OCI-LY1 (cell line): ENCODE data around the gene PTX4.

Experiments used
- H2AFZ ChIP-seq: fragments of 200-600 bp; sonication (generic), shearing (Covaris generic); 2 replicates; pipeline ENCODE4 v1.6.0; 2014; ENCODE audit warnings: antibody characterized with exemption, mild to moderate bottlenecking, low read length
- H3F3A ChIP-seq: fragments of 200-600 bp; sonication (generic), shearing (Covaris generic); 2 replicates; pipeline ENCODE4 v1.6.0; 2014; ENCODE audit warnings: mild to moderate bottlenecking, antibody characterized with exemption, low read length, moderate library complexity; ENCODE audit not compliant: insufficient read depth
- H3K27ac ChIP-seq: fragments of 200-600 bp; sonication (generic); 2 replicates; pipeline ENCODE4 v1.5.1; 2014; ENCODE audit warnings: low read length, mixed run types, mild to moderate bottlenecking, low read depth; ENCODE audit not compliant: poor library complexity, severe bottlenecking
- H3K27me3 ChIP-seq: fragments of 200-600 bp; sonication (generic); 2 replicates; pipeline ENCODE4 v1.6.0; 2014; ENCODE audit warnings: antibody characterized with exemption, mild to moderate bottlenecking, low read length, moderate library complexity; ENCODE audit not compliant: insufficient read depth
- H3K36me3 ChIP-seq: fragments of 200-600 bp; sonication (generic); 2 replicates; pipeline ENCODE4 v1.6.1; 2014; ENCODE audit warnings: mild to moderate bottlenecking, antibody characterized with exemption, low read length, moderate library complexity, mixed read lengths; ENCODE audit not compliant: insufficient read depth
- H3K4me1 ChIP-seq: fragments of 200-600 bp; sonication (generic); 2 replicates; pipeline ENCODE4 v1.5.1; 2014; ENCODE audit warnings: mild to moderate bottlenecking, low read length, moderate library complexity; ENCODE audit not compliant: insufficient read depth, severe bottlenecking
- H3K4me2 ChIP-seq: fragments of 200-600 bp; sonication (generic), shearing (Covaris generic); 2 replicates; pipeline ENCODE4 v1.6.1; 2014; ENCODE audit warnings: low read length
- H3K4me3 ChIP-seq: fragments of 200-600 bp; sonication (generic); 2 replicates; pipeline ENCODE4 v1.5.1; 2014; ENCODE audit warnings: low read length, low read depth, mild to moderate bottlenecking, mixed read lengths; ENCODE audit not compliant: poor library complexity, severe bottlenecking
- H3K79me2 ChIP-seq: fragments of 200-600 bp; shearing (Covaris generic); 2 replicates; pipeline ENCODE4 v1.6.1; 2016; ENCODE audit warnings: mixed run types, low read length, mixed read lengths; ENCODE audit not compliant: insufficient read depth
- H3K9ac ChIP-seq: fragments of 200-600 bp; sonication (generic), shearing (Covaris generic); 2 replicates; pipeline ENCODE4 v1.6.1; 2014; ENCODE audit warnings: mild to moderate bottlenecking, low read length, mixed read lengths
- H3K9me2 ChIP-seq: fragments of 200-600 bp; sonication (generic), shearing (Covaris generic); 2 replicates; pipeline ENCODE4 v1.6.1; 2014; ENCODE audit warnings: low read depth, mild to moderate bottlenecking, low read length, mixed read lengths
- H3K9me3 ChIP-seq: fragments of 200-600 bp; shearing (Covaris generic); 2 replicates; pipeline ENCODE4 v1.6.1; 2014; ENCODE audit warnings: low read length, mixed read lengths
- H4K20me1 ChIP-seq: fragments of 200-600 bp; sonication (generic), shearing (Covaris generic); 2 replicates; pipeline ENCODE4 v1.6.0; 2016; ENCODE audit warnings: mild to moderate bottlenecking, low read length; ENCODE audit not compliant: insufficient read depth
- EZH2 ChIP-seq: fragments of 200-600 bp; sonication (generic), shearing (Covaris generic); IDR thresholded peaks from 2 replicates; pipeline ENCODE4 v1.8.0; 2017; ENCODE audit warnings: borderline replicate concordance, mixed run types, mild to moderate bottlenecking, antibody characterized with exemption, low read length, moderate library complexity, mixed read lengths
- TF ChIP-seq, protein P1 (sequence below): fragments of 200-600 bp; sonication (generic), shearing (Covaris generic); IDR thresholded peaks from 2 replicates; pipeline ENCODE4 v1.5.1; 2017; ENCODE audit warnings: mild to moderate bottlenecking, antibody characterized with exemption, low read length, moderate library complexity, mixed read lengths

Gene PTX4

GRCh38 chr16:1443980-1444729 is 44.6 kb downstream of the PTX4 start, which contains the start of gene CCDC154:
TSS of gene CCDC154 (minus strand) at chr16:1444556. CDS start at chr16:1444322, 234 bp downstream.
- Histone ChIP-seq H3K79me2 (no peaks in the 10 kb centered on the region), H3K27me3 (peaks cover 16% of the 10 kb centered on the region), H3K4me3 (no peak within 1 kb of the TSS), H3K4me1 (peaks cover 4% of the 10 kb centered on the region), H4K20me1 (no peaks in the 10 kb centered on the region), H3K4me2 (no peak within 1 kb of the TSS), H3K9me2 (no peaks in the 10 kb centered on the region), H3K9ac (no peak within 1 kb of the TSS), H3F3A (no peaks in the 10 kb centered on the region), H3K9me3 (no peaks in the 10 kb centered on the region), H3K36me3 (peaks cover 14% of the 10 kb centered on the region), H3K27ac (no peak within 1 kb of the TSS), H2AFZ (no peak within 1 kb of the TSS)
- TF ChIP-seq EZH2, result no peak
- TF ChIP-seq, protein P1, sequence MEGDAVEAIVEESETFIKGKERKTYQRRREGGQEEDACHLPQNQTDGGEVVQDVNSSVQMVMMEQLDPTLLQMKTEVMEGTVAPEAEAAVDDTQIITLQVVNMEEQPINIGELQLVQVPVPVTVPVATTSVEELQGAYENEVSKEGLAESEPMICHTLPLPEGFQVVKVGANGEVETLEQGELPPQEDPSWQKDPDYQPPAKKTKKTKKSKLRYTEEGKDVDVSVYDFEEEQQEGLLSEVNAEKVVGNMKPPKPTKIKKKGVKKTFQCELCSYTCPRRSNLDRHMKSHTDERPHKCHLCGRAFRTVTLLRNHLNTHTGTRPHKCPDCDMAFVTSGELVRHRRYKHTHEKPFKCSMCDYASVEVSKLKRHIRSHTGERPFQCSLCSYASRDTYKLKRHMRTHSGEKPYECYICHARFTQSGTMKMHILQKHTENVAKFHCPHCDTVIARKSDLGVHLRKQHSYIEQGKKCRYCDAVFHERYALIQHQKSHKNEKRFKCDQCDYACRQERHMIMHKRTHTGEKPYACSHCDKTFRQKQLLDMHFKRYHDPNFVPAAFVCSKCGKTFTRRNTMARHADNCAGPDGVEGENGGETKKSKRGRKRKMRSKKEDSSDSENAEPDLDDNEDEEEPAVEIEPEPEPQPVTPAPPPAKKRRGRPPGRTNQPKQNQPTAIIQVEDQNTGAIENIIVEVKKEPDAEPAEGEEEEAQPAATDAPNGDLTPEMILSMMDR, result no peak

- no peaks in the 10 kb centered on the region for H3K79me2 ChIP-seq
- no peaks in the 10 kb centered on the region for H3K9me2 ChIP-seq
- no peaks in the 10 kb centered on the region for H3F3A ChIP-seq
- no peaks in the 10 kb centered on the region for H4K20me1 ChIP-seq
- H3K27me3 ChIP-seq, result peaks cover 16% of the 10 kb centered on the region
- H3K9ac ChIP-seq, result no peak overlapping the region
- H3K4me3 ChIP-seq, result no peak overlapping the region
- no peak overlapping the region for H3K27ac ChIP-seq
- no peaks in the 10 kb centered on the region for H3K9me3 ChIP-seq
- H3K4me1 ChIP-seq, result peaks cover 4% of the 10 kb centered on the region
- H3K4me2 ChIP-seq, result no peak overlapping the region
- TF ChIP-seq EZH2, result no peak
- TF ChIP-seq, protein P1, result no peak
- H3K36me3 ChIP-seq, result peaks cover 14% of the 10 kb centered on the region
- H2AFZ ChIP-seq, result no peak overlapping the region
Measured at GRCh38 chr16:1443403-1443973, 45.3 kb downstream of the PTX4 start.

GRCh38 chr16:1442697-1443096 is 46.0 kb downstream of the PTX4 start:
- Histone ChIP-seq H3K9me3 (no peaks in the 10 kb centered on the region), H3K4me1 (peaks cover 4% of the 10 kb centered on the region), H3K27me3 (peaks cover 16% of the 10 kb centered on the region), H3F3A (no peaks in the 10 kb centered on the region), H2AFZ (no peak overlapping the region), H3K9me2 (no peaks in the 10 kb centered on the region), H3K79me2 (no peaks in the 10 kb centered on the region), H3K4me2 (no peak overlapping the region), H3K36me3 (peaks cover 9% of the 10 kb centered on the region), H4K20me1 (no peaks in the 10 kb centered on the region), H3K4me3 (no peak overlapping the region), H3K9ac (no peak overlapping the region), H3K27ac (no peak overlapping the region)
- no peak for TF ChIP-seq EZH2
- TF ChIP-seq, protein P1, result no peak
